Epithelial cell of prostate (primary cell): ENCODE data around the gene PDE10A.

Experiments used
- DNase-seq: peaks from one replicate; pipeline ENCODE4 v3.0.0-alpha.2; 2011; ENCODE audit warnings: low read depth, low spot score
- H3K27ac ChIP-seq: fragments of 450-650 bp; 2 replicates; pipeline ENCODE4 v1.5.1; 2017; ENCODE audit warnings: mild to moderate bottlenecking

PDE10A gene

GRCh38 chr6:165447141-165447540 is 215.9 kb downstream of the PDE10A start:
- DNase-seq: no peak
- H3K27ac ChIP-seq: no peak overlapping the region

- no peak for DNase-seq
- no peak overlapping the region for H3K27ac ChIP-seq
These were observed 216.7 kb downstream of the PDE10A start for GRCh38 chr6:165446331-165446730.

GRCh38 chr6:165443462-165443861 is 219.6 kb downstream of the PDE10A start:
- no peak for DNase-seq
- H3K27ac ChIP-seq: no peak overlapping the region

- DNase-seq: no peak
- H3K27ac ChIP-seq: no peak overlapping the region
These were observed 221.9 kb downstream of the PDE10A start for GRCh38 chr6:165441181-165441580.

- peak; percentile 33 for DNase-seq
- H3K27ac ChIP-seq: no peak overlapping the region
These were observed 223.0 kb downstream of the PDE10A start for GRCh38 chr6:165439928-165440554.

GRCh38 chr6:165426892-165427291 is 236.1 kb downstream of the PDE10A start:
- H3K27ac ChIP-seq: no peak overlapping the region
- no peak for DNase-seq

GRCh38 chr6:165422192-165422591 is 240.8 kb downstream of the PDE10A start:
- no peak overlapping the region for H3K27ac ChIP-seq
- no peak for DNase-seq

GRCh38 chr6:165417278-165417865 is 245.7 kb downstream of the PDE10A start:
- DNase-seq: no peak
- H3K27ac ChIP-seq: no peak overlapping the region

GRCh38 chr6:165404697-165405096 is 258.3 kb downstream of the PDE10A start:
- no peak overlapping the region for H3K27ac ChIP-seq
- DNase-seq: no peak

GRCh38 chr6:165404296-165404695 is 258.7 kb downstream of the PDE10A start:
- no peak overlapping the region for H3K27ac ChIP-seq
- no peak for DNase-seq

- H3K27ac ChIP-seq: no peak overlapping the region
- no peak for DNase-seq
These were observed 259.9 kb downstream of the PDE10A start for GRCh38 chr6:165403006-165403595.

- DNase-seq: no peak
- H3K27ac ChIP-seq: no peak overlapping the region
These were observed 261.9 kb downstream of the PDE10A start for GRCh38 chr6:165401092-165401491.

- DNase-seq: no peak
- no peak overlapping the region for H3K27ac ChIP-seq
These were observed 272.6 kb downstream of the PDE10A start for GRCh38 chr6:165390475-165390874.

- H3K27ac ChIP-seq: no peak overlapping the region
- no peak for DNase-seq
These were observed 273.5 kb downstream of the PDE10A start for GRCh38 chr6:165389534-165389933.

GRCh38 chr6:165383323-165383722 is 279.7 kb downstream of the PDE10A start:
- DNase-seq: no peak
- H3K27ac ChIP-seq: no peak overlapping the region

GRCh38 chr6:165376100-165376499 is 286.9 kb downstream of the PDE10A start:
- no peak overlapping the region for H3K27ac ChIP-seq
- no peak for DNase-seq

GRCh38 chr6:165365371-165365770 is 297.7 kb downstream of the PDE10A start:
- no peak for DNase-seq
- no peak overlapping the region for H3K27ac ChIP-seq

- DNase-seq: no peak
These were observed 317.3 kb downstream of the PDE10A start for GRCh38 chr6:165345700-165346099.

GRCh38 chr6:165340532-165340931 is 322.5 kb downstream of the PDE10A start:
- no peak for DNase-seq
- H3K27ac ChIP-seq: no peak overlapping the region

More at GRCh38 chr6:165345700-165346099, 317.3 kb downstream of the PDE10A start:
- H3K27ac ChIP-seq: no peak overlapping the region

- DNase-seq: no peak
- no peak overlapping the region for H3K27ac ChIP-seq
These were observed 337.4 kb downstream of the PDE10A start for GRCh38 chr6:165325609-165326008.

GRCh38 chr6:165321555-165322145 is 341.4 kb downstream of the PDE10A start:
- no peak for DNase-seq
- no peak overlapping the region for H3K27ac ChIP-seq
